Stimulated activated CD4-positive, alpha-beta T cell treated with anti-CD3 and anti-CD28 coated beads, Interleukin-4, amount 100 ng/mL, for 48 hours (primary cell): ENCODE data around the gene UGT1A7.

Experiments
- DNase-seq, 2 donors: peaks; one replicate each; pipeline ENCODE4 v3.0.0-alpha.2; 2020; ENCODE audit warnings: low read depth in 2 of 2

The UGT1A7 gene

DNA sequence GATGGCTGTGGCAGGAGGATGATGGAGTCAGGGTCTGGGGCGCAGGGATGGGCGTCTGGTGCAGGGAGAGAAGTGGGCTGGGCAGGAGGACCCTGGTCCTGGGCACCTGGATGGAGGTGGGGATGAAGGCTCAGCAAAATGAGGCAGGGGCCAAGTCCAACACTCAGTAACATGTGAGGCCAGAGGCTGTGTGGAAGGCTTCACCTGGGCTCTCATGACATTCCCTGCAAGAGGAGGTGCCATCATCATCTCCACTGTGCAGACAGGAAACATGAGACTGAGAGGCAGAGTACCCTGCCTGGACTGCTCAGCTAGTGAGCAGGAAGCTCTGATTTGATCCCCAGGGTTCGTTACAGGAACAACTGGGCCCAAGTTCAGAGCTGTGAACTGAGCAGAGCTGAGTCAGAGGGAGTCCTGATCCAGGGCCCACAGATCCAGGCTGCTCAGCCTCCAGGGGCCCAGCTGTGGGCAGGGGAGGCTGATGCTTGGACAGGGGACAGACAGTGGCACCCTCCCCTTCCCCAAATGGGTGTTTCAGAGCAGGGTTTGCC lies 135.7 kb downstream of the UGT1A7 start:
- DNase-seq = no peak

DNA sequence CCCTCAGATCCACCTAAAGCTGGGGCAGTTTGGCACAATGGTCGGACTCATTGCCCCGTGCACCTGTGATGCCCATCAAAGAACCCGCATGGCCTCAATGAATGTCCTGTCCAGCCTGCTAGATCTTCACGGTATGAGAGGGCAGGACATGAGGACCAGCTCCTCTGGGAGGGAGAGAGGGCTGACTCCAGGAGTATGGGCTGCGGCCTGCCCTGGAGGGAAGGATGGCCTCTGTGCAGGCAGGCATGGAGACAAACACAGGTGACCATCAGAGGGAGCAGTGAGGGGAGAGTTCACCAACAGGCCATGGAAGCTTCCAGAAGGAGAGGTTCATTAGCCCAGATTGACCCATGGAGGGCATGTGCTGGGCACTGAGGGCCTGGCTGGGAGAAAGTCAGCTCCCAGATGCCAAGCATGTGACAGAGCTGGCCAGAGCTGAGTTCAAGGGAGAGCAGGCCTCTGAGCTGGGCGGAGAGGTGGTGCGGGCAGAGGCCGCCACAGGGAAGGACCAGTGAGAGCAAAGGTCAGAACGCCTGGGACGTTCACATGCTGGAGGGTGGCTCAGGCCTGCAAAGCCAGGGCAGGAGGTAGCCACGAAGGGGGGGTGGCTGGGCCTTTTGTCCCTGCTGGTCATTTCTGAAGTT lies 136.4 kb downstream of the UGT1A7 start:
- DNase-seq = no peak

DNA sequence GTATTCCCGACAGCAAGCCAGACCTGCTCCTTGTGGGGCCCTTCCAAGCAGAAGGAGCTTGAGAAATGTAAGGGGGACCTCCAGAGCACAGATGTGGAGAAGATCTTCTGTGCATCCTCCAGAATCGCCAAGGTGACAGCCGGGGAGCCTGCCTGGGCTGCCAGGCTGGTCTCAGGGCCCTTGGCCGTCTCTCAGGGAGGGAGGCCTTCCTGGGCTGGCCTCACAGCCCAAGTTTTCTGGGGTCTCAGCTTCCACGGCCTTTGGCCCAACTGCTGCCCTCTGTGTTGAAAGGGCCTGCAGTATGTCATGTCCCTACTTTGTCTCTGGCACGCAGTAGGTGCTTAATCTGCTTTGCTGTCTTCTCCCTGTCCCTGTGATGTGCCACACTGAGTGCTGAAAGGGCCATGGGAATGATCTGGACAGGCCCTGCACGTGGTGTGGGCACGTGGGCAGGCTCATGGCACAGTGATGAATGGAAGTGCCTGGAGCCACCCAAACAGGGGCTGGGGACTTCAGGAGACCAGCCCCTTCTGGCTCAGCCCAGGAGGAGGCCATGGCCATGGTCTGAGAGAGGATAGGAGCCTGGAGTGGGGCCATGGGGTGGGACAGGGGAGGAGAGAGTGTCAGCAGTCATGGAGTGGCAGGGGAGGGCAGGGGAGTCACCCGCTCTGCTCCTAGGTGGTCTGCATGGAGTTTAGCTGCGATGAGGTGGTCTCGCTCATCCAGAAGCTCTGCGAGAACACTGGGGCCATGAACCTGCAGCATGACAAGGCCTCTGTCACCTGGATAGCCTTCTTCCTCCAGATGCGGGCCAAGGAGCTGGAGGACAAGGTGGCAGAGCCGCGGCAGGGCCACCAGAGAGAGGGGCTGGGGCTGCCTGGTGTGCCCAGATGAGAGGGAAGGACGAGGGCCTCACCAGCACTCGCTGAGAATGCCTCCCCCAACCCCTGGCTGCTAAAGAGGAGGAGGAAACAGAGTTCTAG lies 137.2 kb downstream of the UGT1A7 start:
- no peak for DNase-seq

DNA sequence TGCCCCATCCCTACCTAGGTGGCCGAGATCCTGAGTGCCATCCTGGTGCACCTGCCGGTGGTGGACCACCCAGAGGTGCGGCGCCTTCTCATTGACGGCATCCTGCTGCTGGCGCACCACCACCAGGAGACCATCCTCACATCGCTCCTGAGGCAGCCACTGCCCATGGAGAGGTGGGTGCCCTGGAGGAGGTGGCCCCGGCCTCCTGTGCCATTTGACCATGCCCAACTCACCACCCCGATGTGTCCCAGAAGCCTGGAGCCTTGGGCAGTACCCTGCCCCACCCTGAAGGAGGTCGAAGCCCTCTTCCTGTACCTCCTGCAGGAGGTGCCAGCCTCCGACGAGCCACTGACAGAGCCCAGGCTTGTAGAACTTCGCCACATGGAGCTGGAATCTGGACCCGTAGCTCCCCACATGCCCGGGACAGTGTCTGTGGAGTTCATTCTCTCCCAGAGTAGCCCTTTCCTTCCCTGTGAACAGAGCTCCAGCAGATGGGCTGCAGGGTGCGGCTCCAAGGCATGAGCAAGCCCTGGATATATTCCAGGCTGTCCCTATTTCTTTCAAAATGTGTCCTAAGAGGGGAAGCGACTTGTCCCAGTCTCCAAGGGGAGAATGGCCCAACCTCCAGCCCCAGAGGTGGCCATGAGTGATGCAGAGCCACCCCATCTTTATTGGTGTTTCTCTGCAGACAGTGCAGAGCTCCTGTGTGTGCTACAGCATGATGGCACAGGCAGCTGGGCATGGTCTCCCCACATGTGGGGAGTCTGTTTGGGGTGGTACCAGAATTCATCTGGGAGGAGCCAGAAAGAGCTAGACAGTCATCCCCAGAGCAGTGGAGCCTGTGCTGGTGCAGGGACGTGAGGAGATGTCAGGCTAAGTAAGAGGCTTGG lies 138.4 kb downstream of the UGT1A7 start:
- DNase-seq = no peak

DNA sequence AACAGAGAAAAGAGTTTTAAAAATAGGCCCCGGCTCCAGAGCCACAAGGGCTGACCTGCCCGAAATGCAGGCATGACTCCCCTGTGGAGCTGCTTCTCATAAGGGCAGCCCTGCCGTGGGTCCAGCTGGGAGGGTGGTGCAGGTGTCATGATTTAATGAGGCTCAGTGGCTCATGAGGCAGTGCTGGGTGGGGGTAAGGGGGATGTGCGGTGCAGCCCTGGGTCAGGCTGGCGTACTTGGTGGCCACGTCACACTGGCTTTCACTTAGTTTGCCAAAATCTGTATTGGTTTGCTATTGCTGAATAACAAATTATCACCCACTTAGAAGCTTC lies 139.0 kb downstream of the UGT1A7 start:
- no peak for DNase-seq

DNA sequence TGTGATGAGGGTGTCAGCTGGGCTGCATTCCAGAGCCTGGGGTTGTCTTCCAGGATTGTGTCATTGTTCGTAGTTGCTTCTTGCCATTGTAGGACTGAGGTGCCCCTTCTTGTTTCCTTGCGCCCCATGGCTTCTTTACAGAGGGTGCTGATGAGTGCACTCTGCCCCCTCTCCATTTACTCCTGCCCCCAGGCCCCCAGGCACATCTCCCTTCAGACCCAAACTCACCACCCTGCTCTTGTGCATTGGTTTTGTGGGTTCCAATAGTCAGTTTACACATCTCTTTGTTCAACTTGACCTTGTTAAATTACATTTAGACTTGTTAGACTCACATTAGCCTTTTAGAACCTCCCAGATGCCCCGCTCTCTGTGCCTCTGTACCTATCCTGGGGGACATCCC lies 139.5 kb downstream of the UGT1A7 start:
- DNase-seq = no peak

DNA sequence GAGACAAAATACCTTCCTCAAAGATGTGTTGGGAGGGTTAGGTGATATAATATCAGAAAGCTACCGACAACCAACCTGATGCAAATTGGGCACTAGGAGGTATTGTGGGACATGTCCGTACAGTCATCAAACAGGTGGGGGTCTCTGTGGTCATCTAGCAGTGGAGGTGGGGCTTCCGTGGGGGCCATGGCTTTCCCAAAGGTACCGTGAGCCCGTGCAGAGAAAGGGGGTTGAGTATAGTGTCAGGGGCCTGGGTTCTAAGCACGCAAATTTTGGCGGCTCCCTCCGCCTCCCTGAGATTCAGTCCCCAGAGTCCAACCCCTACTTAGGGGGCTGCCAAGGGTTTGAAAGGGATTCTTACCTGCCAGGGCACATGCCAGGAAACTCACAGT lies 140.0 kb downstream of the UGT1A7 start:
- no peak for DNase-seq

DNA sequence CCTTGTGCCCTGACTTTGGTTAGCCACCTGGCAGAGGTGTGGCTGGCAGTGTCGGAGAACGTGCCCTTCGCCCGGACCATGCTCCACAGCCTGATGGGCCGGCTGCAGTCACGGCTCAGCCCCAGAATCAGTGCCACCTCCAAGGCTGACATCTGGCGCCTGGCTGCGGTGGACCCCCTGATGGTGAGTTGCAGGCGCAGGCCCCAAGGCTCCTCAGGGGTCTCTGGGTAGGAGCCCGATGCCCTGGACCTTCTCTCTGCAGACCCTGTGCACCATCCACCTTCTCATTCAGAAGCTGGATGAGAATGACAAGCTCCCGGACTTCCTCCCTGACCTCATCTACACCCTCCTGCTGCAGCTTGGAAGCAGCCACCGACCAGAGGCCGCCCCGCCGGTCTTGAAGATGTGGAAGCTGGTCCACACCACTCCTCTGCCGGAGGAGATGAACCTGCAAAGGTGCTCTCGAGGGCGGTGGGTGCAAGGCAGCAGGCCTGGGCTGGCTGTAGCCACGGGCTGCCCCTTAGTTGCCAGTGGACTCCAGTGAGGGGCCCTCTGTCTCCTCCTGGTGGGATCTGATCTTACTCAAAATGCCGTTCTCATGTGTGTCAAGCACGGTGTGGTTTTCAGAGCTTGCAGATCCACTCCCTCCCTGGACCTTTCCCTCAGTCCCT lies 140.5 kb downstream of the UGT1A7 start:
- no peak for DNase-seq
